HL-60 (cell line): ENCODE results near the gene SAMD9.

ENCODE experiments used
- DNase-seq, 2 experiments: peaks; one replicate each; pipeline ENCODE4 v3.0.0-alpha.2; 2010 to 2020; ENCODE audit warnings: low read depth in 1 of 2, low spot score in 1 of 2
- H3K27ac ChIP-seq: fragments of 250-450 bp; sonication (Bioruptor Pico); replicated peaks from 2 replicates; pipeline ENCODE4 v1.5.1; 2020; ENCODE audit warnings: mild to moderate bottlenecking, moderate library complexity
- H3K27me3 ChIP-seq: fragments of 250-450 bp; sonication (Bioruptor Pico); 2 replicates; pipeline ENCODE4 v1.5.1; 2021; ENCODE audit warnings: mild to moderate bottlenecking, moderate library complexity; ENCODE audit not compliant: insufficient read depth, poor library complexity, severe bottlenecking
- H3K4me3 ChIP-seq: replicated peaks from 2 replicates; pipeline ENCODE4 v1.5.1; 2011; ENCODE audit warnings: mild to moderate bottlenecking, control low read depth, low read length; ENCODE audit not compliant: insufficient read depth
- GABPA ChIP-seq: IDR thresholded peaks from 2 replicates; pipeline ENCODE4 v1.6.1; 2012; ENCODE audit warnings: low read depth
- POLR2AphosphoS5 ChIP-seq: IDR thresholded peaks from 2 replicates; pipeline ENCODE4 v1.6.1; 2012; ENCODE audit warnings: low read depth
- SPI1 ChIP-seq: IDR thresholded peaks from 2 replicates; pipeline ENCODE4 v1.6.1; 2012; ENCODE audit warnings: low read depth, mild to moderate bottlenecking, borderline replicate concordance
- TF ChIP-seq, protein P1 (sequence below): IDR thresholded peaks from one replicate; pipeline ENCODE4 v1.5.1; 2011; ENCODE audit warnings: low read length, control low read depth, inconsistent platforms; ENCODE audit not compliant: insufficient read depth
- TF ChIP-seq, protein P2 (sequence below): IDR thresholded peaks from 2 replicates; pipeline ENCODE4 v1.6.1; 2012; ENCODE audit warnings: low read depth; ENCODE audit not compliant: insufficient replicate concordance

The SAMD9 gene

DNA sequence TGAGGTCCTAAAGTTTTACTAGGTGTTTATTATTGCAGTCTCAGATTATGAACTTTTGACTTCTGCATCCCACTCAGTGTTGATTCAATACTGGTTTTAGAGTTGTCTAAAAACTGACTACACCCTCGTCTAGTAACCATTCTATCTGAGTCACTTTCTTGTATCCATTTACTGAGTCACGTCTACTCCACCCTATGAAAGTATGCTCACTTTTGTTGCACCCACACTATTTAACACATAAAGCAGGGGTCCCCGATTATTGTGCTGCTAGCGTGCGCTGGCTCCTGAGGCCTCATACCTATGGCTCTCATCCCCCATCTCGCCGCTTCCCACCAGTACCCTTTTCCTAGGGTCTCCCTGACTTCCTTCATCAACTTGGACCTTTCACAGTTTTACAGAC, 2.0 kb downstream of the SAMD9 start:
- H3K27ac ChIP-seq: no peak overlapping the region
- TF ChIP-seq SPI1 (no peak), POLR2AphosphoS5 (no peak), GABPA (no peak)
- TF ChIP-seq, protein P1, sequence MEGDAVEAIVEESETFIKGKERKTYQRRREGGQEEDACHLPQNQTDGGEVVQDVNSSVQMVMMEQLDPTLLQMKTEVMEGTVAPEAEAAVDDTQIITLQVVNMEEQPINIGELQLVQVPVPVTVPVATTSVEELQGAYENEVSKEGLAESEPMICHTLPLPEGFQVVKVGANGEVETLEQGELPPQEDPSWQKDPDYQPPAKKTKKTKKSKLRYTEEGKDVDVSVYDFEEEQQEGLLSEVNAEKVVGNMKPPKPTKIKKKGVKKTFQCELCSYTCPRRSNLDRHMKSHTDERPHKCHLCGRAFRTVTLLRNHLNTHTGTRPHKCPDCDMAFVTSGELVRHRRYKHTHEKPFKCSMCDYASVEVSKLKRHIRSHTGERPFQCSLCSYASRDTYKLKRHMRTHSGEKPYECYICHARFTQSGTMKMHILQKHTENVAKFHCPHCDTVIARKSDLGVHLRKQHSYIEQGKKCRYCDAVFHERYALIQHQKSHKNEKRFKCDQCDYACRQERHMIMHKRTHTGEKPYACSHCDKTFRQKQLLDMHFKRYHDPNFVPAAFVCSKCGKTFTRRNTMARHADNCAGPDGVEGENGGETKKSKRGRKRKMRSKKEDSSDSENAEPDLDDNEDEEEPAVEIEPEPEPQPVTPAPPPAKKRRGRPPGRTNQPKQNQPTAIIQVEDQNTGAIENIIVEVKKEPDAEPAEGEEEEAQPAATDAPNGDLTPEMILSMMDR: no peak
- TF ChIP-seq, protein P2, sequence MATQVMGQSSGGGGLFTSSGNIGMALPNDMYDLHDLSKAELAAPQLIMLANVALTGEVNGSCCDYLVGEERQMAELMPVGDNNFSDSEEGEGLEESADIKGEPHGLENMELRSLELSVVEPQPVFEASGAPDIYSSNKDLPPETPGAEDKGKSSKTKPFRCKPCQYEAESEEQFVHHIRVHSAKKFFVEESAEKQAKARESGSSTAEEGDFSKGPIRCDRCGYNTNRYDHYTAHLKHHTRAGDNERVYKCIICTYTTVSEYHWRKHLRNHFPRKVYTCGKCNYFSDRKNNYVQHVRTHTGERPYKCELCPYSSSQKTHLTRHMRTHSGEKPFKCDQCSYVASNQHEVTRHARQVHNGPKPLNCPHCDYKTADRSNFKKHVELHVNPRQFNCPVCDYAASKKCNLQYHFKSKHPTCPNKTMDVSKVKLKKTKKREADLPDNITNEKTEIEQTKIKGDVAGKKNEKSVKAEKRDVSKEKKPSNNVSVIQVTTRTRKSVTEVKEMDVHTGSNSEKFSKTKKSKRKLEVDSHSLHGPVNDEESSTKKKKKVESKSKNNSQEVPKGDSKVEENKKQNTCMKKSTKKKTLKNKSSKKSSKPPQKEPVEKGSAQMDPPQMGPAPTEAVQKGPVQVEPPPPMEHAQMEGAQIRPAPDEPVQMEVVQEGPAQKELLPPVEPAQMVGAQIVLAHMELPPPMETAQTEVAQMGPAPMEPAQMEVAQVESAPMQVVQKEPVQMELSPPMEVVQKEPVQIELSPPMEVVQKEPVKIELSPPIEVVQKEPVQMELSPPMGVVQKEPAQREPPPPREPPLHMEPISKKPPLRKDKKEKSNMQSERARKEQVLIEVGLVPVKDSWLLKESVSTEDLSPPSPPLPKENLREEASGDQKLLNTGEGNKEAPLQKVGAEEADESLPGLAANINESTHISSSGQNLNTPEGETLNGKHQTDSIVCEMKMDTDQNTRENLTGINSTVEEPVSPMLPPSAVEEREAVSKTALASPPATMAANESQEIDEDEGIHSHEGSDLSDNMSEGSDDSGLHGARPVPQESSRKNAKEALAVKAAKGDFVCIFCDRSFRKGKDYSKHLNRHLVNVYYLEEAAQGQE: no peak
- no peaks in the 10 kb centered on the region for H3K27me3 ChIP-seq
- no peak for DNase-seq
- no peak overlapping the region for H3K4me3 ChIP-seq

DNA sequence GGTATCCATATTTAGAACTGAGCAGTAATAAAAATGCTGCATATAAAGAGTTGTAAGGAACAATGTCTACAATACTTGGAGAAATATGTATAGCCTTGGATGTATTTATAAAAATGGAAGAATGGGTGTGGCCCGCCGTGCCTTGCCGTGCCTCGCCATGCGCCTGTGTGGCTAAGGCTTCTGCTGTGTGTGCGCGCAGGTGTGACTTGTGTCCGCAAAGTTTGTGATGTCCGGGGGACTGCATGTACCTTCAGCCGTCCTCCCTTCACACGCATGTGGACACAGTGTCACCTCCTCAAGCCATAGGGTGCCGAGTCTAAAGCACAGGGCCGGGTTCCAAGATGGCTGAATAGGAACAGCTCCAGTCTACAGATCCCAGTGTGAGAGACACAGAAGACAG, 9.8 kb downstream of the SAMD9 start:
- H3K27ac ChIP-seq: no peak overlapping the region
- H3K27me3 ChIP-seq: no peaks in the 10 kb centered on the region
- DNase-seq: no peak
- TF ChIP-seq SPI1 (no peak), POLR2AphosphoS5 (no peak), GABPA (no peak)
- TF ChIP-seq, protein P1: no peak
- TF ChIP-seq, protein P2: no peak
- no peak overlapping the region for H3K4me3 ChIP-seq

DNA sequence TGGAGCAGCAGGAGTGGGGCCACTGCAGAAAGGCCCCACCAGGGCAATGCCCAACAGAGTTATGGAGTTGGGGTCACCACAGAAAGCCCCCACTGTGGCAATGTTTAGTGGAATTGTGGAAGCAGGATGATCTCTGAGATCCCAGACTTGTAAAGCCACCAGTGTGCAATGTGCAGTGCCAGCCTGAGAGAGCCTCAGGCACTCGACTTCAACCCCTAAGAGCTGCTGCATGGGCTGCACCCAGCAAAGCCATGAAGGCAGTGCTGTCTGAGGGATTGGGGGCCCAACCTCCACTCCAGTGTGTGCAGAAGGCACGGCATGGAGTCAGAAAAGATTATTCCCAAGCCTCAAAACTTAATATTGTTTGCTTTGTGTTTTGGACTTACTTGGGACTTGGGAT, 20.4 kb downstream of the SAMD9 start:
- H3K27ac ChIP-seq: no peak overlapping the region
- no peak overlapping the region for H3K4me3 ChIP-seq

More for the DNA sequence above, 20.4 kb downstream of the SAMD9 start:
- no peaks in the 10 kb centered on the region for H3K27me3 ChIP-seq
- DNase-seq: no peak
- TF ChIP-seq POLR2AphosphoS5: no peak
- TF ChIP-seq, protein P2: no peak
- TF ChIP-seq SPI1: no peak
- TF ChIP-seq, protein P1: no peak
- no peak for TF ChIP-seq GABPA
